HG02759 (cell line): ENCODE measurements around the gene UPF3B.
A peak's percentile ranks its signal among the peaks of the same experiment; 100 is the strongest.
"Not testable (repeated sequence)": the region's sequence is repeated elsewhere in the genome, so short reads cannot be mapped to it uniquely, and the experiment has no call there.

Experiments
- ATAC-seq: cut with Tn5 transposase; IDR thresholded peaks from one replicate; pipeline ENCODE4 v1.9.1; 2021; ENCODE audit warnings: mild to moderate bottlenecking, moderate library complexity; ENCODE audit not compliant: unreplicated experiment

UPF3B gene

GRCh38 chrX:119852382-119853353, at the start of gene UPF3B:
UPF3B (minus strand) TSS chrX:119852963; CDS start chrX:119852928, 35 bp downstream.
- ATAC-seq, result peak; percentile 97

- no peak for ATAC-seq
Measured at GRCh38 chrX:119900976-119901375, 48.2 kb upstream of the UPF3B start.

- no peak for ATAC-seq
Measured at GRCh38 chrX:119899125-119899524, 46.4 kb upstream of the UPF3B start.

GRCh38 chrX:119895843-119896326, 43.1 kb upstream of the UPF3B start, which contains the start of gene AKAP14:
AKAP14 (plus strand) TSS chrX:119895893; CDS start chrX:119903224, 7,331 bp downstream.
- ATAC-seq, result no peak

- ATAC-seq, result not testable (repeated sequence)
Measured at GRCh38 chrX:119891961-119892692, 39.4 kb upstream of the UPF3B start.

GRCh38 chrX:119890626-119891025, 37.9 kb upstream of the UPF3B start:
- ATAC-seq, result not testable (repeated sequence)

- ATAC-seq, result peak; percentile 89
Measured at GRCh38 chrX:119887721-119888425, 35.1 kb upstream of the UPF3B start.

- no peak for ATAC-seq
Measured at GRCh38 chrX:119885554-119886428, 33.0 kb upstream of the UPF3B start.

- ATAC-seq, result peak; percentile 83
Measured at GRCh38 chrX:119880552-119881437, 28.0 kb upstream of the UPF3B start.

GRCh38 chrX:119880076-119880475, 27.3 kb upstream of the UPF3B start:
- no peak for ATAC-seq

- ATAC-seq, result no peak
Measured at GRCh38 chrX:119878740-119879139, 26.0 kb upstream of the UPF3B start.

GRCh38 chrX:119871599-119872395, 19.0 kb upstream of the UPF3B start, which contains the start of the genes NDUFA1 and RNF113A:
NDUFA1 (plus strand) TSS chrX:119871832; CDS start chrX:119871912, 80 bp downstream.
RNF113A (minus strand) TSS chrX:119871733; CDS start chrX:119871613, 120 bp downstream.
- peak; percentile 96 for ATAC-seq

- ATAC-seq, result peak; percentile 49
Measured at GRCh38 chrX:119871245-119871598, 18.5 kb upstream of the UPF3B start.

GRCh38 chrX:119870626-119871131, 17.9 kb upstream of the UPF3B start:
- peak; percentile 12 for ATAC-seq

- no peak for ATAC-seq
Measured at GRCh38 chrX:119853444-119853843, 681 bp upstream of the UPF3B start.

- no peak for ATAC-seq
Measured at GRCh38 chrX:119833905-119834304, 18.9 kb downstream of the UPF3B start.

- no peak for ATAC-seq
Measured at GRCh38 chrX:119828446-119828845, 24.3 kb downstream of the UPF3B start.
